HFFc6 (cell line): Measurements from ENCODE around the gene SPATC1L. TPM values are rescaled to one million over a fixed set of nuclear protein-coding genes. Genes with fewer than 3 reads are reported as not detected.

ENCODE experiments used
- DNase-seq: peaks from one replicate; pipeline ENCODE4 v3.0.0-alpha.2; 2018
- H3K27ac Mint-ChIP-seq: 2 replicates; pipeline ENCODE4 v1.8.0; 2020; ENCODE audit warnings: mild to moderate bottlenecking, mixed read lengths
- H3K27me3 Mint-ChIP-seq: 2 replicates; pipeline ENCODE4 v1.8.0; 2021; ENCODE audit warnings: mild to moderate bottlenecking, moderate library complexity, mixed read lengths; ENCODE audit not compliant: insufficient read depth
- H3K36me3 Mint-ChIP-seq: 2 replicates; pipeline ENCODE4 v1.8.0; 2021; ENCODE audit warnings: low read depth, mixed read lengths
- H3K4me1 Mint-ChIP-seq: 2 replicates; pipeline ENCODE4 v1.8.0; 2020; ENCODE audit warnings: low read depth, mixed read lengths
- H3K4me3 Mint-ChIP-seq: 2 replicates; pipeline ENCODE4 v1.8.0; 2020; ENCODE audit warnings: mild to moderate bottlenecking, moderate library complexity, mixed read lengths
- H3K9me3 Mint-ChIP-seq: 2 replicates; pipeline ENCODE4 v1.8.0; 2020; ENCODE audit warnings: mild to moderate bottlenecking, mixed read lengths
- CTCF ChIP-seq: fragments of 200-600 bp; sonication (generic); IDR thresholded peaks from 2 replicates; pipeline ENCODE4 v1.5.0; 2021; ENCODE audit warnings: antibody characterized with exemption, mild to moderate bottlenecking
- total RNA-seq, 6 experiments: library from RNA; stranded (reverse); fragmentation: NEBNext Ultra II Directional; extraction: Animal tissue kit (Norgen Biotek cat#: 25700); gene quantifications; 2 replicates in 1 of 6; 3 replicates in 5 of 6; pipeline ENCODE4 v1.2.3, GENCODE V29; 2021

Gene SPATC1L
- total RNA-seq, 6 experiments from 2014 or later: 11.3 to 14.7 (median 13.1) TPM

GRCh38 chr21:46119637-46120271 is 64.5 kb downstream of the SPATC1L start:
- Mint-ChIP-seq H3K27ac (no peak overlapping the region), H3K4me1 (peaks cover 19% of the 10 kb centered on the region), H3K36me3 (peaks cover 26% of the 10 kb centered on the region), H3K4me3 (no peak overlapping the region), H3K9me3 (no peaks in the 10 kb centered on the region), H3K27me3 (peaks cover 2% of the 10 kb centered on the region; the same call in 1 of the 2 replicates)
- DNase-seq: no peak
- no peak for TF ChIP-seq CTCF

GRCh38 chr21:46119144-46119636 is 65.1 kb downstream of the SPATC1L start:
- H3K27me3 Mint-ChIP-seq: peaks cover 2% of the 10 kb centered on the region; the same call in 1 of the 2 replicates
- no peak for DNase-seq

GRCh38 chr21:46118316-46119143 is 65.7 kb downstream of the SPATC1L start:
- no peak for TF ChIP-seq CTCF
- no peak for DNase-seq

More at GRCh38 chr21:46119144-46119636, 65.1 kb downstream of the SPATC1L start:
- no peaks in the 10 kb centered on the region for H3K9me3 Mint-ChIP-seq
- no peak for TF ChIP-seq CTCF
- no peak overlapping the region for H3K27ac Mint-ChIP-seq
- H3K4me3 Mint-ChIP-seq: no peak overlapping the region
- peaks cover 31% of the 10 kb centered on the region for H3K36me3 Mint-ChIP-seq
- peaks cover 19% of the 10 kb centered on the region for H3K4me1 Mint-ChIP-seq

GRCh38 chr21:46117586-46118315 is 66.5 kb downstream of the SPATC1L start:
- H3K27me3 Mint-ChIP-seq: peaks cover 2% of the 10 kb centered on the region; the same call in 1 of the 2 replicates
- no peaks in the 10 kb centered on the region for H3K9me3 Mint-ChIP-seq
- H3K4me3 Mint-ChIP-seq: no peak overlapping the region
- H3K36me3 Mint-ChIP-seq: peaks cover 30% of the 10 kb centered on the region
- H3K4me1 Mint-ChIP-seq: peaks cover 17% of the 10 kb centered on the region
- H3K27ac Mint-ChIP-seq: no peak overlapping the region
- TF ChIP-seq CTCF: no peak
- DNase-seq: no peak

More at GRCh38 chr21:46118316-46119143, 65.7 kb downstream of the SPATC1L start:
- Mint-ChIP-seq H3K4me3 (no peak overlapping the region), H3K36me3 (peaks cover 32% of the 10 kb centered on the region), H3K4me1 (peaks cover 19% of the 10 kb centered on the region), H3K9me3 (no peaks in the 10 kb centered on the region), H3K27me3 (peaks cover 2% of the 10 kb centered on the region; the same call in 1 of the 2 replicates), H3K27ac (no peak overlapping the region)
